Measurements from ENCODE around the gene TNFSF15.

The TNFSF15 gene

GRCh38 chr9:114785866-114786650 is 19.8 kb downstream of the TNFSF15 start:
- Histone ChIP-seq H3K27me3 (ENCODE audit: control insufficient read depth in 1 of 2, insufficient read depth in 2 of 2, low read length in 2 of 2) (no peaks in the 10 kb centered on the region), H3K9me3 (ENCODE audit: low read length) (no peaks in the 10 kb centered on the region), H3K9ac (ENCODE audit: low read length) (no peak overlapping the region), H3K36me3 (ENCODE audit: insufficient read depth, low read length) (no peaks in the 10 kb centered on the region), H3K4me1 (ENCODE audit: insufficient read depth, low read length) (peaks cover 19% of the 10 kb centered on the region), H3K27ac (ENCODE audit: low read depth, low read length) (no peak overlapping the region), H3K4me3 (ENCODE audit: low read depth in 1 of 2, low read length in 2 of 2) (no peak overlapping the region)

GRCh38 chr9:114784721-114785279 is 21.0 kb downstream of the TNFSF15 start:
- Histone ChIP-seq H3K36me3 (ENCODE audit: insufficient read depth, low read length) (no peaks in the 10 kb centered on the region), H3K4me1 (ENCODE audit: insufficient read depth, low read length) (peaks cover 19% of the 10 kb centered on the region), H3K9me3 (ENCODE audit: low read length) (no peaks in the 10 kb centered on the region), H3K9ac (ENCODE audit: low read length) (no peak overlapping the region), H3K27ac (ENCODE audit: low read depth, low read length) (no peak overlapping the region), H3K27me3 (ENCODE audit: control insufficient read depth in 1 of 2, insufficient read depth in 2 of 2, low read length in 2 of 2) (no peaks in the 10 kb centered on the region), H3K4me3 (ENCODE audit: low read depth in 1 of 2, low read length in 2 of 2) (no peak overlapping the region)

GRCh38 chr9:114782586-114782985 is 23.3 kb downstream of the TNFSF15 start:
- no peaks in the 10 kb centered on the region for H3K27me3 ChIP-seq (ENCODE audit: control insufficient read depth in 1 of 2, insufficient read depth in 2 of 2, low read length in 2 of 2)
- no peak overlapping the region for H3K9ac ChIP-seq (ENCODE audit: low read length)
- H3K9me3 ChIP-seq (ENCODE audit: low read length), result no peaks in the 10 kb centered on the region
- peaks cover 19% of the 10 kb centered on the region for H3K4me1 ChIP-seq (ENCODE audit: insufficient read depth, low read length)
- H3K36me3 ChIP-seq (ENCODE audit: insufficient read depth, low read length), result no peaks in the 10 kb centered on the region
- H3K4me3 ChIP-seq (ENCODE audit: low read depth in 1 of 2, low read length in 2 of 2), result no peak overlapping the region
- no peak overlapping the region for H3K27ac ChIP-seq (ENCODE audit: low read depth, low read length)

- Histone ChIP-seq H3K9me3 (ENCODE audit: low read length) (no peaks in the 10 kb centered on the region), H3K27ac (ENCODE audit: low read depth, low read length) (no peak overlapping the region), H3K27me3 (ENCODE audit: control insufficient read depth in 1 of 2, insufficient read depth in 2 of 2, low read length in 2 of 2) (no peaks in the 10 kb centered on the region), H3K4me3 (ENCODE audit: low read depth in 1 of 2, low read length in 2 of 2) (no peak overlapping the region), H3K36me3 (ENCODE audit: insufficient read depth, low read length) (no peaks in the 10 kb centered on the region), H3K9ac (ENCODE audit: low read length) (no peak overlapping the region), H3K4me1 (ENCODE audit: insufficient read depth, low read length) (peaks cover 1% of the 10 kb centered on the region)
These were observed 26.4 kb downstream of the TNFSF15 start for GRCh38 chr9:114779352-114779845.

- no peaks in the 10 kb centered on the region for H3K9me3 ChIP-seq (ENCODE audit: low read length)
- H3K4me1 ChIP-seq (ENCODE audit: insufficient read depth, low read length), result no peaks in the 10 kb centered on the region
- H3K4me3 ChIP-seq (ENCODE audit: low read depth in 1 of 2, low read length in 2 of 2), result no peak overlapping the region
- H3K36me3 ChIP-seq (ENCODE audit: insufficient read depth, low read length), result no peaks in the 10 kb centered on the region
- no peak overlapping the region for H3K27ac ChIP-seq (ENCODE audit: low read depth, low read length)
- H3K9ac ChIP-seq (ENCODE audit: low read length), result no peak overlapping the region
- no peaks in the 10 kb centered on the region for H3K27me3 ChIP-seq (ENCODE audit: control insufficient read depth in 1 of 2, insufficient read depth in 2 of 2, low read length in 2 of 2)
These were observed 27.8 kb downstream of the TNFSF15 start for GRCh38 chr9:114777821-114778609.

GRCh38 chr9:114776683-114777399 is 29.0 kb downstream of the TNFSF15 start:
- no peaks in the 10 kb centered on the region for H3K4me1 ChIP-seq (ENCODE audit: insufficient read depth, low read length)
- H3K27ac ChIP-seq (ENCODE audit: low read depth, low read length), result no peak overlapping the region
- H3K36me3 ChIP-seq (ENCODE audit: insufficient read depth, low read length), result no peaks in the 10 kb centered on the region
- no peak overlapping the region for H3K4me3 ChIP-seq (ENCODE audit: low read depth in 1 of 2, low read length in 2 of 2)
- no peaks in the 10 kb centered on the region for H3K9me3 ChIP-seq (ENCODE audit: low read length)
- H3K27me3 ChIP-seq (ENCODE audit: control insufficient read depth in 1 of 2, insufficient read depth in 2 of 2, low read length in 2 of 2), result no peaks in the 10 kb centered on the region
- no peak overlapping the region for H3K9ac ChIP-seq (ENCODE audit: low read length)

- H3K4me1 ChIP-seq (ENCODE audit: insufficient read depth, low read length), result no peaks in the 10 kb centered on the region
- no peaks in the 10 kb centered on the region for H3K36me3 ChIP-seq (ENCODE audit: insufficient read depth, low read length)
- no peak overlapping the region for H3K4me3 ChIP-seq (ENCODE audit: low read depth in 1 of 2, low read length in 2 of 2)
- H3K27ac ChIP-seq (ENCODE audit: low read depth, low read length), result no peak overlapping the region
- no peaks in the 10 kb centered on the region for H3K9me3 ChIP-seq (ENCODE audit: low read length)
- H3K27me3 ChIP-seq (ENCODE audit: control insufficient read depth in 1 of 2, insufficient read depth in 2 of 2, low read length in 2 of 2), result no peaks in the 10 kb centered on the region
- H3K9ac ChIP-seq (ENCODE audit: low read length), result no peak overlapping the region
These were observed 29.9 kb downstream of the TNFSF15 start for GRCh38 chr9:114775981-114776380.

GRCh38 chr9:114775121-114775520 is 30.7 kb downstream of the TNFSF15 start:
- no peaks in the 10 kb centered on the region for H3K27me3 ChIP-seq (ENCODE audit: control insufficient read depth in 1 of 2, insufficient read depth in 2 of 2, low read length in 2 of 2)
- no peaks in the 10 kb centered on the region for H3K4me1 ChIP-seq (ENCODE audit: insufficient read depth, low read length)
- no peaks in the 10 kb centered on the region for H3K36me3 ChIP-seq (ENCODE audit: insufficient read depth, low read length)
- H3K9me3 ChIP-seq (ENCODE audit: low read length), result no peaks in the 10 kb centered on the region
- H3K27ac ChIP-seq (ENCODE audit: low read depth, low read length), result no peak overlapping the region
- H3K4me3 ChIP-seq (ENCODE audit: low read depth in 1 of 2, low read length in 2 of 2), result no peak overlapping the region
- H3K9ac ChIP-seq (ENCODE audit: low read length), result no peak overlapping the region

- H3K4me1 ChIP-seq (ENCODE audit: insufficient read depth, low read length), result no peaks in the 10 kb centered on the region
- H3K36me3 ChIP-seq (ENCODE audit: insufficient read depth, low read length), result no peaks in the 10 kb centered on the region
- no peaks in the 10 kb centered on the region for H3K27me3 ChIP-seq (ENCODE audit: control insufficient read depth in 1 of 2, insufficient read depth in 2 of 2, low read length in 2 of 2)
- H3K9me3 ChIP-seq (ENCODE audit: low read length), result no peaks in the 10 kb centered on the region
- no peak overlapping the region for H3K4me3 ChIP-seq (ENCODE audit: low read depth in 1 of 2, low read length in 2 of 2)
- H3K9ac ChIP-seq (ENCODE audit: low read length), result no peak overlapping the region
- no peak overlapping the region for H3K27ac ChIP-seq (ENCODE audit: low read depth, low read length)
These were observed 31.3 kb downstream of the TNFSF15 start for GRCh38 chr9:114774524-114774923.

- Histone ChIP-seq H3K27ac (ENCODE audit: low read depth, low read length) (no peak overlapping the region), H3K9ac (ENCODE audit: low read length) (no peak overlapping the region), H3K9me3 (ENCODE audit: low read length) (no peaks in the 10 kb centered on the region), H3K36me3 (ENCODE audit: insufficient read depth, low read length) (no peaks in the 10 kb centered on the region), H3K4me3 (ENCODE audit: low read depth in 1 of 2, low read length in 2 of 2) (no peak overlapping the region), H3K27me3 (ENCODE audit: control insufficient read depth in 1 of 2, insufficient read depth in 2 of 2, low read length in 2 of 2) (no peaks in the 10 kb centered on the region), H3K4me1 (ENCODE audit: insufficient read depth, low read length) (no peaks in the 10 kb centered on the region)
These were observed 34.0 kb downstream of the TNFSF15 start for GRCh38 chr9:114771889-114772288.

- Histone ChIP-seq H3K9me3 (ENCODE audit: low read length) (no peaks in the 10 kb centered on the region), H3K27me3 (ENCODE audit: control insufficient read depth in 1 of 2, insufficient read depth in 2 of 2, low read length in 2 of 2) (no peaks in the 10 kb centered on the region), H3K4me3 (ENCODE audit: low read depth in 1 of 2, low read length in 2 of 2) (no peak overlapping the region), H3K36me3 (ENCODE audit: insufficient read depth, low read length) (no peaks in the 10 kb centered on the region), H3K9ac (ENCODE audit: low read length) (no peak overlapping the region), H3K4me1 (ENCODE audit: insufficient read depth, low read length) (no peaks in the 10 kb centered on the region), H3K27ac (ENCODE audit: low read depth, low read length) (no peak overlapping the region)
These were observed 34.8 kb downstream of the TNFSF15 start for GRCh38 chr9:114770991-114771390.

Data from muscle layer of colon (tissue), 2 donors.